Epithelial cell of esophagus (primary cell): ENCODE results near the gene ZFHX3.

ENCODE experiments used
- DNase-seq: peaks from one replicate; pipeline ENCODE4 v3.0.0; 2010; ENCODE audit warnings: low read depth
- H3K4me3 ChIP-seq: 2 replicates; pipeline ENCODE4 v1.5.1; 2011; ENCODE audit warnings: mild to moderate bottlenecking, low read length, control low read depth
- TF ChIP-seq, protein P1 (sequence below): IDR thresholded peaks from 2 replicates; pipeline ENCODE4 v1.5.1; 2011; ENCODE audit warnings: low read depth, mild to moderate bottlenecking, low read length, control low read depth, inconsistent platforms; ENCODE audit not compliant: insufficient read depth; ENCODE audit errors: missing control alignments

The ZFHX3 gene

GRCh38 chr16:72937360-72937759 is 110.6 kb downstream of the ZFHX3 start:
- TF ChIP-seq, protein P1, sequence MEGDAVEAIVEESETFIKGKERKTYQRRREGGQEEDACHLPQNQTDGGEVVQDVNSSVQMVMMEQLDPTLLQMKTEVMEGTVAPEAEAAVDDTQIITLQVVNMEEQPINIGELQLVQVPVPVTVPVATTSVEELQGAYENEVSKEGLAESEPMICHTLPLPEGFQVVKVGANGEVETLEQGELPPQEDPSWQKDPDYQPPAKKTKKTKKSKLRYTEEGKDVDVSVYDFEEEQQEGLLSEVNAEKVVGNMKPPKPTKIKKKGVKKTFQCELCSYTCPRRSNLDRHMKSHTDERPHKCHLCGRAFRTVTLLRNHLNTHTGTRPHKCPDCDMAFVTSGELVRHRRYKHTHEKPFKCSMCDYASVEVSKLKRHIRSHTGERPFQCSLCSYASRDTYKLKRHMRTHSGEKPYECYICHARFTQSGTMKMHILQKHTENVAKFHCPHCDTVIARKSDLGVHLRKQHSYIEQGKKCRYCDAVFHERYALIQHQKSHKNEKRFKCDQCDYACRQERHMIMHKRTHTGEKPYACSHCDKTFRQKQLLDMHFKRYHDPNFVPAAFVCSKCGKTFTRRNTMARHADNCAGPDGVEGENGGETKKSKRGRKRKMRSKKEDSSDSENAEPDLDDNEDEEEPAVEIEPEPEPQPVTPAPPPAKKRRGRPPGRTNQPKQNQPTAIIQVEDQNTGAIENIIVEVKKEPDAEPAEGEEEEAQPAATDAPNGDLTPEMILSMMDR: no peak
- no peak for DNase-seq
- no peak overlapping the region for H3K4me3 ChIP-seq

DNA sequence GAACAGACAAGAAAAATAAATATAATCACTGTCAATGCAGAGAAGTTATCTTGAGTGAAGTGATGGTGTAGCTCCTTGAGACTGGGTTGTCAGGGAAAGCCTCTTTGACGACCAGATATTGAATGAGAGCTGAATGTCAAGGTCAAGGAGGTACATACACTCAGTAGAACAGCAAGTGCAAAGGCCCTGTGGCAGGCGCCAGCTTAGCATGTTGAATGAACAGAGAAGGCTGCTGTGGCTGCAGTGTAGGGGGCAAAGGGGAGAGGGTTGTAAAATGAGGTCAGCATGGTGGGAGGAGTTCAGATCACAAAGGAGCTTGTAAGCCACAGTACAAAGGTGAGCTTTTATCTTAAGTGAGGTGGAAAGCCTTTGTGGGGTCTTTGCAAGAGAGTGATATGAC is 111.5 kb downstream of the ZFHX3 start:
- no peak for DNase-seq
- no peak overlapping the region for H3K4me3 ChIP-seq
- TF ChIP-seq, protein P1: no peak

GRCh38 chr16:72935896-72936295 is 112.0 kb downstream of the ZFHX3 start:
- no peak for DNase-seq
- TF ChIP-seq, protein P1: no peak

GRCh38 chr16:72934636-72935403 is 113.1 kb downstream of the ZFHX3 start:
- DNase-seq: no peak
- H3K4me3 ChIP-seq: no peak overlapping the region
- TF ChIP-seq, protein P1: no peak

More at GRCh38 chr16:72935896-72936295, 112.0 kb downstream of the ZFHX3 start:
- no peak overlapping the region for H3K4me3 ChIP-seq

DNA sequence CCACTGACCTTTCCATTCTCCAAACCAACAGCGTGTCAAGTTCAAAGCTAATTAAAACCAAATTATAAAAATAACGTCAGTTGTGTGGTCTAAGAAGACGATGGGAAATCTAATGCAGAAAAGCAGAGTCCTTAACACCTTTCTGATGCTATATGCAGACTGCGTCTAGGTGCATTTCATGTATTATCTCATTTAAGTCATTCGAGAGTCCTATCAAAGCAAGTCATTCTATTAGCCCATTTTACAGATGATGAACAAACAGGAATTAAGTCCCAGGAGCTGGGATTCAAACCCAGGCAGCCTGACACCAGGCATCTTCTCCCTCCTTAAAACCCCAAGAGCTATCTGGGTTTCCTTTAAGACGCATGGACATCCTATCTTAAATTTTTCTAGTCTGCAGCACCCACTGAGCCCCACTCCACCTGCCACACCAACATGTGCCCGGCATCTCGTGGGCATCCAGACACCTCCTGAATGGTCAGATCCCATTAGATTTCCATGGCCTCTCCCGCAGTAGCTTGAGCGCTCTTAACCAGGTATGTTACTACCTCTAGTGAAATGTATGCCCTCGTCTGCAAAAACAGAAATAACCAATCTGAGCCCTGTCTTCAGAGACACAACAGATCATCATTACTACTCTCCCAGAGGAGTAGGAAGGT is 115.1 kb downstream of the ZFHX3 start:
- H3K4me3 ChIP-seq: no peak overlapping the region
- TF ChIP-seq, protein P1: no peak
- DNase-seq: no peak

DNA sequence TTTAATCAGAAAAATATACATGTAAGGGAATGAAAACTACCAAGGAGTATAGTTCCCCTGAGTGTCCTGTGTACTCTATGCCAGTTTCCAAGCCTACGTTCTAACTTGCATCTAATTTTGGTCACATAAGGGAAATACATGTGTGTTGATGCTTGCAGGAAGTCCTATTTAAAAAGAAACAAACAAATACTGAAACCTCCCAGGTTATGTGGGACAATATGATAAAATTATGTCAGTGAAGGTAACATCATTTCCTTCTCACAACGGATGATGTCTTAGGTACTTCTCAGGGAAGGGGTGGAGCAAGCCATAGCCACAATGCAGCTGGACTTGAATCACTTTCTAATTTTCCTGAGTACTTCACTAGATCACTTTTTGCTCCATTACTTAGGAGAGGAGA is 115.9 kb downstream of the ZFHX3 start:
- H3K4me3 ChIP-seq: no peak overlapping the region
- DNase-seq: no peak
- TF ChIP-seq, protein P1: no peak
